ENCODE measurements around the gene CNDP2.
A peak's percentile ranks its signal among the peaks of the same experiment; 100 is the strongest.

The CNDP2 gene

DNA sequence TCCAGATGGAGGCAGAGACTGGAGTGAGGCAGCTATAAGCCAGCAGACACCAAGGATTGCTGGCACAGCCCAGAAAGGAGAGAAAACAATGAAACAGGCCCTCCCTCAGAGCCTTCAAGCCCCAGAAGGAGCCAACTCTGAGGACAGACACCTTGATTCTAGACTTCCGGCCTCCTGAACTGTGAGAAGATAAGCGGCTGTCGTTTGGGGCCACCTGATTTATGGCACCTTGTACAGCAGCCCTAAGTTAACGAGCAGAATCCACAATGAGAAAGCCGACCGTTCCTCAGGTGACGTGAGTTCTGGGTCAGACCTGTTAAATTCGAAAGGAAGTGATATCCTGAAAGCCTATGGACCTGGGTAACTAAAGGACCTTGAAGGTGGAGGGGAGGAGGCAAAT, 7.3 kb upstream of the CNDP2 start:
- TF ChIP-seq FOXM1 (IDR thresholded peaks at IDR 0.05; ENCODE audit: borderline replicate concordance, low read depth): no peak
- no peak for TF ChIP-seq TAF1 (IDR thresholded peaks at IDR 0.05; ENCODE audit: low read depth)

DNA sequence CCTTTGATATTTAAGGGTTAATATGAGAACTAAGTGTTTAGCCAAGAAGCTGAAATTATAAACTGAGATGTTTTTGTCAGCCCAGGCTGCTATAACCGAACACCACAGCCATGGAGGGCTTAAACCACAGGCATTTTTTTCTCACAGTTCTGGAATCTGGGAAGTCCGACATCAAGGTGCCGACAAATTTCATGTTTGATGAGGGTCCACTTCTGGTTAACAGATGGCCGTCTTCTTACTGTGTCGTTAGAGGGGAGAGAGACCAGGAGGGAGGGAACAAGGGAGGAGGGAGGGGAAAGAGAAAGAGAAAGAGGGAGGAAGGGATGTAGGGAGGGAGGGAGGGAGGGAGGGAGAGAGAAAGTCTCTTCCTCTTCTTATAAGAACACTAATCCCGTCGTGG, 6.5 kb upstream of the CNDP2 start:
- TF ChIP-seq TEAD4 (IDR thresholded peaks at IDR 0.05) (no peak), ZBTB7A (IDR thresholded peaks at IDR 0.05; ENCODE audit: low read depth) (no peak), CEBPB (IDR thresholded peaks at IDR 0.05) (no peak), YY1 (IDR thresholded peaks at IDR 0.05; ENCODE audit: low read depth) (no peak), RAD21 (IDR thresholded peaks at IDR 0.05; ENCODE audit: low read depth) (no peak), TCF12 (IDR thresholded peaks at IDR 0.05; ENCODE audit: low read depth) (no peak), TAF1 (IDR thresholded peaks at IDR 0.05; ENCODE audit: low read depth) (no peak), EGR1 (IDR thresholded peaks at IDR 0.05) (no peak), NFIC (IDR thresholded peaks at IDR 0.05) (no peak), CREB1 (IDR thresholded peaks at IDR 0.05; ENCODE audit: low read depth) (no peak), EP300 (IDR thresholded peaks at IDR 0.05; ENCODE audit: borderline replicate concordance) (no peak)
- TF ChIP-seq, protein P1, sequence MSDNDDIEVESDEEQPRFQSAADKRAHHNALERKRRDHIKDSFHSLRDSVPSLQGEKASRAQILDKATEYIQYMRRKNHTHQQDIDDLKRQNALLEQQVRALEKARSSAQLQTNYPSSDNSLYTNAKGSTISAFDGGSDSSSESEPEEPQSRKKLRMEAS (IDR thresholded peaks at IDR 0.05): no peak
- TF ChIP-seq, protein P2, sequence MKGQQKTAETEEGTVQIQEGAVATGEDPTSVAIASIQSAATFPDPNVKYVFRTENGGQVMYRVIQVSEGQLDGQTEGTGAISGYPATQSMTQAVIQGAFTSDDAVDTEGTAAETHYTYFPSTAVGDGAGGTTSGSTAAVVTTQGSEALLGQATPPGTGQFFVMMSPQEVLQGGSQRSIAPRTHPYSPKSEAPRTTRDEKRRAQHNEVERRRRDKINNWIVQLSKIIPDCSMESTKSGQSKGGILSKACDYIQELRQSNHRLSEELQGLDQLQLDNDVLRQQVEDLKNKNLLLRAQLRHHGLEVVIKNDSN (IDR thresholded peaks at IDR 0.05): no peak
- TF ChIP-seq, protein P3, sequence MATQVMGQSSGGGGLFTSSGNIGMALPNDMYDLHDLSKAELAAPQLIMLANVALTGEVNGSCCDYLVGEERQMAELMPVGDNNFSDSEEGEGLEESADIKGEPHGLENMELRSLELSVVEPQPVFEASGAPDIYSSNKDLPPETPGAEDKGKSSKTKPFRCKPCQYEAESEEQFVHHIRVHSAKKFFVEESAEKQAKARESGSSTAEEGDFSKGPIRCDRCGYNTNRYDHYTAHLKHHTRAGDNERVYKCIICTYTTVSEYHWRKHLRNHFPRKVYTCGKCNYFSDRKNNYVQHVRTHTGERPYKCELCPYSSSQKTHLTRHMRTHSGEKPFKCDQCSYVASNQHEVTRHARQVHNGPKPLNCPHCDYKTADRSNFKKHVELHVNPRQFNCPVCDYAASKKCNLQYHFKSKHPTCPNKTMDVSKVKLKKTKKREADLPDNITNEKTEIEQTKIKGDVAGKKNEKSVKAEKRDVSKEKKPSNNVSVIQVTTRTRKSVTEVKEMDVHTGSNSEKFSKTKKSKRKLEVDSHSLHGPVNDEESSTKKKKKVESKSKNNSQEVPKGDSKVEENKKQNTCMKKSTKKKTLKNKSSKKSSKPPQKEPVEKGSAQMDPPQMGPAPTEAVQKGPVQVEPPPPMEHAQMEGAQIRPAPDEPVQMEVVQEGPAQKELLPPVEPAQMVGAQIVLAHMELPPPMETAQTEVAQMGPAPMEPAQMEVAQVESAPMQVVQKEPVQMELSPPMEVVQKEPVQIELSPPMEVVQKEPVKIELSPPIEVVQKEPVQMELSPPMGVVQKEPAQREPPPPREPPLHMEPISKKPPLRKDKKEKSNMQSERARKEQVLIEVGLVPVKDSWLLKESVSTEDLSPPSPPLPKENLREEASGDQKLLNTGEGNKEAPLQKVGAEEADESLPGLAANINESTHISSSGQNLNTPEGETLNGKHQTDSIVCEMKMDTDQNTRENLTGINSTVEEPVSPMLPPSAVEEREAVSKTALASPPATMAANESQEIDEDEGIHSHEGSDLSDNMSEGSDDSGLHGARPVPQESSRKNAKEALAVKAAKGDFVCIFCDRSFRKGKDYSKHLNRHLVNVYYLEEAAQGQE (IDR thresholded peaks at IDR 0.05; ENCODE audit: low read depth): no peak

DNA sequence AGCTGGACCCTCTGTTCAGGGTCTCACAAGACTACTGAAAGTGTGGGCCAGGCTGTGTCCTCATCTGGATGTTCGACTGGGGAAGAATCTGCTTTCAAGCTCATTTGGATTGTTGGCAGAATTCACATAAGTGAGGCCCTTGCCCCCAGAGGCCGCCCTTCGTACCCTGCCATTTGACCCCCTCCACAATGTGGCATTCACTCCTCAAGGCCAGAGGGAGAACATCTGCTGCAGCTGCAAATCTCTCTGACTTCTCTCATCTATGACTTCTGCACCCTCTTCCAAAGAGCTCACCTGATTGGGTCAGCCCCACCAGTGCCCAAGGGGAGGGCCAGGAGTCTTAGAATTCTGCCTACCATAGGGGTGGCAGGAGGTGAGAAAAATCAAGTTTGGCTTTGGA, 3.9 kb upstream of the CNDP2 start:
- TF ChIP-seq TAF1 (IDR thresholded peaks at IDR 0.05; ENCODE audit: low read depth): no peak
- TF ChIP-seq CEBPB (IDR thresholded peaks at IDR 0.05): no peak
- TF ChIP-seq RAD21 (IDR thresholded peaks at IDR 0.05; ENCODE audit: low read depth): no peak
- TF ChIP-seq, protein P2 (IDR thresholded peaks at IDR 0.05): no peak
- TF ChIP-seq TEAD4 (IDR thresholded peaks at IDR 0.05): no peak
- TF ChIP-seq TCF12 (IDR thresholded peaks at IDR 0.05; ENCODE audit: low read depth): no peak
- TF ChIP-seq, protein P1 (IDR thresholded peaks at IDR 0.05): no peak
- TF ChIP-seq, protein P3 (IDR thresholded peaks at IDR 0.05; ENCODE audit: low read depth): no peak
- TF ChIP-seq NFIC (IDR thresholded peaks at IDR 0.05): no peak
- no peak for TF ChIP-seq YY1 (IDR thresholded peaks at IDR 0.05; ENCODE audit: low read depth)
- no peak for TF ChIP-seq ZBTB7A (IDR thresholded peaks at IDR 0.05; ENCODE audit: low read depth)

DNA sequence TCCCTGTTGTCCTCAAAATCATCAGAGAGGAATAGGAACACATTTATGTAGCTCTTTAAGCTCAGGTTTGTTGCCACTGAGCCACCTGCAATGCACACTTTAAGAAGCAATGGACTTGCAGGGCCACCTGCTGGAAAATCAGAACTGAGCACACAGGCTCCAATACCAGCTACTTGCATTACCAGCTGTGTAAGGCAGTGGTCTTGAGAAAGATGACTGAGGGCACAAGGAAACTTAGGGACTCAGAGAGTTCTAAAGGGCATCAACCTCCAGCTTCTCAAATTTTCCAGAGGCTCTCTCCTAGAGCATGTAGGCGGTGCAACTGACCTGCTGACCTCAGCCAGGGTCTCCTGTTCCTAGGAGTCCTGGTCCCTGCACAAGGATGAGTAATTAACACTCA, 2.5 kb upstream of the CNDP2 start:
- TF ChIP-seq YY1 (IDR thresholded peaks at IDR 0.05; ENCODE audit: low read depth) (no peak), RAD21 (IDR thresholded peaks at IDR 0.05; ENCODE audit: low read depth) (peak; percentile 80)

DNA sequence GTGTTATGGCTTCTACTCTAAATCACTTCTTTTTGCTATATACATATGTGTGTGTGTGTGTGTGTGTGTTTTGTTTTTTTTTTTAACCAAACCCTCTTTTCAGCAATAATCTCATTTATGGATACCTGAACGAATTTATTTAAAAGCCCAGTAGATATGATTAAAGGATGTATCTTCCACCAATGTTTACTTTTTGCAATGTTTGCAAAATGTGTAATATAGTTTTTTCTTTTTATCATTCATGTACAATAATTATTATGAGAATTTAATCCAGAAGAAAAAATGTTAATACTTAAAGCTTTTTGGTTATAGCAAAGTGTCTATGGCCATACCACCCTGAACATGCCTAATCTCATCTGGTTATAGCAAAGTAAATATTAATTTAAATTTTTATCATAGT, 1.6 kb upstream of the CNDP2 start:
- TF ChIP-seq, protein P1 (IDR thresholded peaks at IDR 0.05): no peak
- TF ChIP-seq ZBTB7A (IDR thresholded peaks at IDR 0.05; ENCODE audit: low read depth): no peak
- no peak for TF ChIP-seq EP300 (IDR thresholded peaks at IDR 0.05; ENCODE audit: borderline replicate concordance)
- no peak for TF ChIP-seq YY1 (IDR thresholded peaks at IDR 0.05; ENCODE audit: low read depth)
- TF ChIP-seq EGR1 (IDR thresholded peaks at IDR 0.05): no peak
- no peak for TF ChIP-seq TAF1 (IDR thresholded peaks at IDR 0.05; ENCODE audit: low read depth)
- TF ChIP-seq TEAD4 (IDR thresholded peaks at IDR 0.05): no peak
- TF ChIP-seq, protein P2 (IDR thresholded peaks at IDR 0.05): no peak
- TF ChIP-seq NFIC (IDR thresholded peaks at IDR 0.05): no peak
- TF ChIP-seq TCF12 (IDR thresholded peaks at IDR 0.05; ENCODE audit: low read depth): no peak
- TF ChIP-seq CREB1 (IDR thresholded peaks at IDR 0.05; ENCODE audit: low read depth): no peak
- TF ChIP-seq FOXM1 (IDR thresholded peaks at IDR 0.05; ENCODE audit: borderline replicate concordance, low read depth): no peak
- no peak for TF ChIP-seq RAD21 (IDR thresholded peaks at IDR 0.05; ENCODE audit: low read depth)
- TF ChIP-seq CEBPB (IDR thresholded peaks at IDR 0.05): no peak
- TF ChIP-seq, protein P3 (IDR thresholded peaks at IDR 0.05; ENCODE audit: low read depth): no peak

Measured in Ishikawa (cell line).